Heart right ventricle (tissue), 16 donors: Measurements from ENCODE around the gene ELP5. TPM values are rescaled to one million over a fixed set of nuclear protein-coding genes. Genes with fewer than 3 reads are reported as not detected.

Experiments used
- ATAC-seq, 8 donors: fragments of 200-7000 bp; cut with Tn5 transposase; one replicate each; pipeline ENCODE4 v1.9.1; 2020; ENCODE audit warnings: mild to moderate bottlenecking in 8 of 8, moderate library complexity in 8 of 8, moderate number of reproducible peaks in 1 of 8
- DNase-seq, 2 donors: peaks; one replicate each; pipeline ENCODE4 v3.0.0-alpha.2; 2020
- H3K27ac ChIP-seq, 10 donors: fragments of 200-600 bp; sonication (generic) in 2 of 10; one replicate each; pipeline versions ENCODE4 v1.5.0 to v1.8.0; 2020 to 2022; ENCODE audit warnings: mild to moderate bottlenecking in 3 of 10
- H3K27me3 ChIP-seq, 7 donors: fragments of 200-600 bp; one replicate each; pipeline ENCODE4 v1.8.0; 2021 to 2022; ENCODE audit warnings: mild to moderate bottlenecking in 2 of 7
- H3K36me3 ChIP-seq, 9 donors: fragments of 200-600 bp; sonication (generic) in 1 of 9; one replicate each; pipeline versions ENCODE4 v1.5.0 to v1.8.0; 2020 to 2022; ENCODE audit warnings: mild to moderate bottlenecking in 2 of 9
- H3K4me1 ChIP-seq, 9 donors: fragments of 200-600 bp; sonication (generic) in 1 of 9; one replicate each; pipeline versions ENCODE4 v1.5.0 to v1.8.0; 2020 to 2022; ENCODE audit warnings: mild to moderate bottlenecking in 4 of 9
- H3K4me3 ChIP-seq, 10 donors: fragments of 200-600 bp; sonication (generic) in 2 of 10; one replicate each; pipeline versions ENCODE4 v1.5.0 to v1.8.0; 2020 to 2022; ENCODE audit warnings: mild to moderate bottlenecking in 7 of 10, moderate library complexity in 2 of 10
- H3K9me3 ChIP-seq, 11 donors: fragments of 200-600 bp in 10 of 11; sonication (generic) in 2 of 11; one replicate each; pipeline versions ENCODE4 v1.5.0 to v1.8.0; 2013 to 2022; ENCODE audit warnings: mild to moderate bottlenecking in 2 of 11, control low read depth in 1 of 11, moderate library complexity in 1 of 11
- WGBS, 2 donors: extraction: QIAGEN DNeasy Blood & Tissue Kit; methylation state at CpG; one replicate each; pipeline ENCODE4 v1.1.7; 2013; ENCODE audit warnings: inconsistent platforms in 1 of 2; 5-methylcytosine and 5-hydroxymethylcytosine counted together
- intact Hi-C, 10 donors: fragments of 100-400 bp; cut with DNase I; formaldehyde crosslinking; loops; one replicate each; pipeline versions ENCODE4 v1.11.1 to v1.14.2; 2022
- polyA plus RNA-seq, 2 donors: library from polyadenylated mRNA; stranded (reverse); fragments of 200-250 nt; gene quantifications; one replicate each; pipeline ENCODE4 v1.2.3, GENCODE V29; 2013
- total RNA-seq, 10 donors: library from RNA; stranded (reverse); fragmentation: NEBNext Ultra II Directional in 3 of 10; extraction: Animal tissue kit (Norgen Biotek cat#: 25700) in 3 of 10; gene quantifications; one replicate each; pipeline versions ENCODE4 v1.2.1 to v1.2.4, GENCODE V29; 2021 to 2023
- TF ChIP-seq, protein P1 (sequence below), 9 donors: fragments of 200-600 bp; sonication (generic) in 2 of 9; IDR thresholded peaks; one replicate each; pipeline versions ENCODE4 v1.5.0 to v1.8.0; 2021 to 2022; ENCODE audit warnings: antibody characterized with exemption in 9 of 9, mild to moderate bottlenecking in 5 of 9, moderate library complexity in 1 of 9
- donor health status: Arrhythmogenic right ventricular cardiomyopathy.
- donor health status: ischemic (EF 13 %, LVEDD 7.1; RV severe dilation, severe dysfunction).
- donor health status: healthy with polysubstance abuse.
- donor health status: DM: no; HTN: yes; CAD: no.
- donor health status: DM: no; HTN: no; CAD: no.
- donor health status: ischemic (EF 25% LVEDD 6.9; RV normal size, moderate dysfunction).
- donor health status: ischemic (EF 25% LVEDD 5.7; RV mildly dilated, moderate dysfunction).
- donor health status: healthy.
- donor health status: DM: yes; HTN: yes; CAD: no.
- donor health status: Ischemic cardiomyopathy.
- donor health status: ischemic (EF 35%, LVEDD 5.7; RV mildly dilated, moderate dysfunction).
- donor health status: nonischemic (EF 11% LVEDD 7.7; RV severe dilation, severe dysfunction).
- donor health status: DM: yes; HTN: yes; CAD: no.
- donor health status: PGD.
- donor health status: ischemic (EF 29% LVEDD 5.4; RV normal size, mild dysfunction).
- donor health status: nonischemic (EF 23%, LVEDD 6.1; RV moderate dilation, normal function).

The ELP5 gene
- total and polyA plus RNA-seq, 12 donors: 29.0 to 110 (median 52.1) TPM

- ATAC-seq (peak; percentile 64 to 79 (median 71)), DNase-seq (peak; percentile 94 to 96)
- peak within 1 kb of the TSS; percentile 57 to 94 (median 86) for H3K4me3 ChIP-seq
- H3K9me3 ChIP-seq: no peaks in the 10 kb centered on the region
- peaks cover 0 to 56% (median 41%) of the 10 kb centered on the region in 9 donors for H3K4me1 ChIP-seq
- WGBS, 2 donors: 0% methylated on average over 54 to 72 of the region's 72 CpGs
- peak within 1 kb of the TSS; percentile 31 to 95 (median 86) for H3K27ac ChIP-seq
- no peaks in the 10 kb centered on the region for H3K27me3 ChIP-seq
- peaks cover 0 to 35% (median 12%) of the 10 kb centered on the region in 9 donors for H3K36me3 ChIP-seq
- intact Hi-C loops: no loop called here
- TF ChIP-seq, protein P1, sequence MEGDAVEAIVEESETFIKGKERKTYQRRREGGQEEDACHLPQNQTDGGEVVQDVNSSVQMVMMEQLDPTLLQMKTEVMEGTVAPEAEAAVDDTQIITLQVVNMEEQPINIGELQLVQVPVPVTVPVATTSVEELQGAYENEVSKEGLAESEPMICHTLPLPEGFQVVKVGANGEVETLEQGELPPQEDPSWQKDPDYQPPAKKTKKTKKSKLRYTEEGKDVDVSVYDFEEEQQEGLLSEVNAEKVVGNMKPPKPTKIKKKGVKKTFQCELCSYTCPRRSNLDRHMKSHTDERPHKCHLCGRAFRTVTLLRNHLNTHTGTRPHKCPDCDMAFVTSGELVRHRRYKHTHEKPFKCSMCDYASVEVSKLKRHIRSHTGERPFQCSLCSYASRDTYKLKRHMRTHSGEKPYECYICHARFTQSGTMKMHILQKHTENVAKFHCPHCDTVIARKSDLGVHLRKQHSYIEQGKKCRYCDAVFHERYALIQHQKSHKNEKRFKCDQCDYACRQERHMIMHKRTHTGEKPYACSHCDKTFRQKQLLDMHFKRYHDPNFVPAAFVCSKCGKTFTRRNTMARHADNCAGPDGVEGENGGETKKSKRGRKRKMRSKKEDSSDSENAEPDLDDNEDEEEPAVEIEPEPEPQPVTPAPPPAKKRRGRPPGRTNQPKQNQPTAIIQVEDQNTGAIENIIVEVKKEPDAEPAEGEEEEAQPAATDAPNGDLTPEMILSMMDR (IDR thresholded peaks at IDR 0.05): no peak
Measured at GRCh38 chr17:7234083-7234951, 17.7 kb upstream of the ELP5 start, which contains the start of gene DVL2. TSS of gene DVL2 (minus strand) at chr17:7234517. CDS start at chr17:7234262, 255 bp downstream.

GRCh38 chr17:7235693-7236665 lies 16.0 kb upstream of the ELP5 start:
- no peak for ATAC-seq
- intact Hi-C loops: no loop called here
- no peaks in the 10 kb centered on the region for H3K27me3 ChIP-seq
- TF ChIP-seq, protein P1 (IDR thresholded peaks at IDR 0.05): no peak
- no peak overlapping the region for H3K4me3 ChIP-seq
- 86 to 89% methylated on average over 22 of the region's 22 CpGs for WGBS, 2 donors
- no peaks in the 10 kb centered on the region for H3K9me3 ChIP-seq
- no peak for DNase-seq
- peaks cover 9 to 68% (median 53%) of the 10 kb centered on the region in 9 donors for H3K4me1 ChIP-seq
- H3K27ac ChIP-seq: no peak overlapping the region
- H3K36me3 ChIP-seq: peaks cover 0 to 34% (median 0%) of the 10 kb centered on the region in 9 donors

- TF ChIP-seq, protein P1 (IDR thresholded peaks at IDR 0.05): no peak
- intact Hi-C loops: no loop called here
- no peak for ATAC-seq
- DNase-seq: no peak
- H3K36me3 ChIP-seq: peaks cover 0 to 37% (median 0%) of the 10 kb centered on the region in 9 donors
- 87 to 88% methylated on average over 6 of the region's 6 CpGs for WGBS, 2 donors
- peak overlapping the region in 3 of 10 donors; percentile 96 to 99 (median 97) for H3K4me3 ChIP-seq
- no peaks in the 10 kb centered on the region for H3K27me3 ChIP-seq
- H3K4me1 ChIP-seq: peaks cover 14 to 70% (median 57%) of the 10 kb centered on the region in 9 donors
- no peaks in the 10 kb centered on the region for H3K9me3 ChIP-seq
- H3K27ac ChIP-seq: peak overlapping the region in 6 of 10 donors; percentile 92 to 100 (median 95)
Measured at GRCh38 chr17:7236808-7237207, 15.2 kb upstream of the ELP5 start.
